Spleen (tissue), 7 donors: Measurements from ENCODE around the gene ANO3.
"Not testable (repeated sequence)": the region's sequence is repeated elsewhere in the genome, so short reads cannot be mapped to it uniquely, and the experiment has no call there.

ENCODE experiments used
- POLR2A ChIP-seq, 3 donors: fragments of 450-650 bp; IDR thresholded peaks; one replicate each; pipeline ENCODE4 v1.5.1; 2017; ENCODE audit warnings: antibody characterized with exemption in 3 of 3, mild to moderate bottlenecking in 1 of 3
- POLR2AphosphoS5 ChIP-seq, 3 donors: sonication (generic); formaldehyde crosslinking; IDR thresholded peaks; one replicate each; pipeline ENCODE4 v1.5.1; 2017; ENCODE audit warnings: antibody characterized with exemption in 3 of 3
- TF ChIP-seq, protein P1 (sequence below), 11 experiments: fragments of 200-600 bp in 7 of 11; fragments of 450-650 bp in 4 of 11; sonication (generic) in 4 of 11; IDR thresholded peaks in 8 of 11; conservative IDR thresholded peaks in 3 of 11; 1 replicate in 7 of 11; 2 replicates in 4 of 11; pipeline versions ENCODE4 v1.4.0 to v1.8.0; 2016 to 2021; ENCODE audit warnings: antibody characterized with exemption in 11 of 11, inconsistent platforms in 4 of 11, mild to moderate bottlenecking in 1 of 11
- donor health status: DM: no; HTN: no; CAD: no; lungs with moderate emphysema.
- donor health status: DM: no; HTN: no; CAD: no.
- donor health status: DM: no; HTN: no; CAD: no.

GRCh38 chr11:26643314-26643713 is 311.4 kb downstream of the ANO3 start:
- TF ChIP-seq, protein P1, sequence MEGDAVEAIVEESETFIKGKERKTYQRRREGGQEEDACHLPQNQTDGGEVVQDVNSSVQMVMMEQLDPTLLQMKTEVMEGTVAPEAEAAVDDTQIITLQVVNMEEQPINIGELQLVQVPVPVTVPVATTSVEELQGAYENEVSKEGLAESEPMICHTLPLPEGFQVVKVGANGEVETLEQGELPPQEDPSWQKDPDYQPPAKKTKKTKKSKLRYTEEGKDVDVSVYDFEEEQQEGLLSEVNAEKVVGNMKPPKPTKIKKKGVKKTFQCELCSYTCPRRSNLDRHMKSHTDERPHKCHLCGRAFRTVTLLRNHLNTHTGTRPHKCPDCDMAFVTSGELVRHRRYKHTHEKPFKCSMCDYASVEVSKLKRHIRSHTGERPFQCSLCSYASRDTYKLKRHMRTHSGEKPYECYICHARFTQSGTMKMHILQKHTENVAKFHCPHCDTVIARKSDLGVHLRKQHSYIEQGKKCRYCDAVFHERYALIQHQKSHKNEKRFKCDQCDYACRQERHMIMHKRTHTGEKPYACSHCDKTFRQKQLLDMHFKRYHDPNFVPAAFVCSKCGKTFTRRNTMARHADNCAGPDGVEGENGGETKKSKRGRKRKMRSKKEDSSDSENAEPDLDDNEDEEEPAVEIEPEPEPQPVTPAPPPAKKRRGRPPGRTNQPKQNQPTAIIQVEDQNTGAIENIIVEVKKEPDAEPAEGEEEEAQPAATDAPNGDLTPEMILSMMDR (IDR thresholded peaks at IDR 0.05 in 8 of 11, conservative IDR thresholded peaks at IDR 0.05 in 3 of 11) = not testable (repeated sequence)
- not testable (repeated sequence) for TF ChIP-seq POLR2A, POLR2AphosphoS5 (IDR thresholded peaks at IDR 0.05)
